BLaER1 treated with 17β-estradiol and CSF1 and Interleukin-3, amounts not matched to agents 10 nM and 100 nM (cell line): ENCODE data around the gene ASXL3.

ENCODE experiments used
- H3K27ac ChIP-seq, 11 experiments: shearing (Covaris generic); formaldehyde crosslinking; 2 replicates each; pipeline ENCODE4 v1.8.1; 2022
- H3K27me3 ChIP-seq, 11 experiments: shearing (Covaris generic); formaldehyde crosslinking; 2 replicates each; pipeline ENCODE4 v1.8.1; 2022
- H3K36me3 ChIP-seq, 11 experiments: shearing (Covaris generic); formaldehyde crosslinking; 2 replicates each; pipeline ENCODE4 v1.8.1; 2022
- H3K4me1 ChIP-seq, 10 experiments: shearing (Covaris generic); formaldehyde crosslinking; 2 replicates each; pipeline ENCODE4 v1.8.1; 2022
- H3K4me2 ChIP-seq, 11 experiments: shearing (Covaris generic); formaldehyde crosslinking; 2 replicates each; pipeline ENCODE4 v1.8.1; 2022
- H3K4me3 ChIP-seq, 10 experiments: shearing (Covaris generic); formaldehyde crosslinking; 2 replicates each; pipeline ENCODE4 v1.8.1; 2022
- H3K9ac ChIP-seq, 11 experiments: shearing (Covaris generic); formaldehyde crosslinking; 2 replicates each; pipeline ENCODE4 v1.8.1; 2022
- H3K9me3 ChIP-seq, 11 experiments: shearing (Covaris generic); formaldehyde crosslinking; replicated peaks in 1 of 11; 2 replicates each; pipeline ENCODE4 v1.8.1; 2022
- H4K20me1 ChIP-seq, 11 experiments: shearing (Covaris generic); formaldehyde crosslinking; 2 replicates each; pipeline ENCODE4 v1.8.1; 2022
- Cebpa-rat ChIP-seq, 11 experiments: shearing (Covaris generic); IDR thresholded peaks; 2 replicates each; pipeline ENCODE4 v1.8.1; 2022

The ASXL3 gene

GRCh38 chr18:33697498-33697897 lies 119.5 kb downstream of the ASXL3 start:
- H3K27ac ChIP-seq = no peak overlapping the region
- no peaks in the 10 kb centered on the region for H3K9me3 ChIP-seq
- H3K4me1 ChIP-seq = no peaks in the 10 kb centered on the region
- H3K9ac ChIP-seq = no peak overlapping the region
- H4K20me1 ChIP-seq = no peaks in the 10 kb centered on the region
- TF ChIP-seq Cebpa-rat (IDR thresholded peaks at IDR 0.05) = no peak
- H3K27me3 ChIP-seq = no peaks in the 10 kb centered on the region
- no peak overlapping the region for H3K4me3 ChIP-seq
- no peaks in the 10 kb centered on the region for H3K36me3 ChIP-seq
- no peak overlapping the region for H3K4me2 ChIP-seq

- TF ChIP-seq Cebpa-rat (IDR thresholded peaks at IDR 0.05) = no peak
- Histone ChIP-seq H3K36me3 (no peaks in the 10 kb centered on the region), H3K4me2 (no peak overlapping the region), H3K9ac (no peak overlapping the region), H3K4me1 (no peaks in the 10 kb centered on the region), H4K20me1 (no peaks in the 10 kb centered on the region), H3K4me3 (no peak overlapping the region), H3K27me3 (no peaks in the 10 kb centered on the region), H3K9me3 (no peaks in the 10 kb centered on the region), H3K27ac (no peak overlapping the region)
These were observed 121.4 kb downstream of the ASXL3 start for GRCh38 chr18:33699372-33699771.

DNA sequence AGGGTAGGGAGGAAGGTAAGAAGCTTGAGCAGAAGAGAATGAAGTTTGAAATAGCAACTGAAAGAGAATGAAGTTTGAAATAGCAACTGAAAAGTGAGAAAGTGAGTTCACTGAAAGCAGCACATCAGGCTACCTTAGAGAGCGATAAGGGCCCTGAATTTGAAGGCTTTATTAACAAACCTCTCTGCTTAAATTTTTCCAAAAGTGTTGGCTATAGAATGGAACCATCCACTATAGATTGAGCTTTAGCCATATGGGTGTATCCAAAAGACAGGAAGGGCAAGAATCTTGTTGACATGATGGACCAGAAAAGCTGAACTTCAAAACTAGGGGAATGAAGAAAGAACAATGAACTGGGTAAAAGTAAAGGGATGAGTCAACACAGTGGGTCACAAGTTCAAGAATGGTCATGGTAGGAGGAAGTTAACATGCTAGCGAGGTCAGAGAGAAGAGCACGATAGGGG lies 122.5 kb downstream of the ASXL3 start:
- no peak overlapping the region for H3K4me3 ChIP-seq
- no peak overlapping the region for H3K4me2 ChIP-seq
- H3K36me3 ChIP-seq = no peaks in the 10 kb centered on the region
- H4K20me1 ChIP-seq = no peaks in the 10 kb centered on the region
- no peaks in the 10 kb centered on the region for H3K9me3 ChIP-seq
- H3K27me3 ChIP-seq = no peaks in the 10 kb centered on the region
- no peak overlapping the region for H3K9ac ChIP-seq
- no peak for TF ChIP-seq Cebpa-rat (IDR thresholded peaks at IDR 0.05)
- H3K27ac ChIP-seq = no peak overlapping the region
- no peaks in the 10 kb centered on the region for H3K4me1 ChIP-seq

GRCh38 chr18:33702625-33703024 lies 124.6 kb downstream of the ASXL3 start:
- Histone ChIP-seq H3K36me3 (no peaks in the 10 kb centered on the region), H3K4me1 (no peaks in the 10 kb centered on the region), H3K27ac (no peak overlapping the region), H3K9ac (no peak overlapping the region), H3K4me2 (no peak overlapping the region), H3K9me3 (no peaks in the 10 kb centered on the region), H3K27me3 (no peaks in the 10 kb centered on the region), H3K4me3 (no peak overlapping the region), H4K20me1 (no peaks in the 10 kb centered on the region)
- TF ChIP-seq Cebpa-rat (IDR thresholded peaks at IDR 0.05) = no peak

GRCh38 chr18:33706391-33706790 lies 128.4 kb downstream of the ASXL3 start:
- no peak overlapping the region for H3K27ac ChIP-seq
- H4K20me1 ChIP-seq = no peaks in the 10 kb centered on the region

DNA sequence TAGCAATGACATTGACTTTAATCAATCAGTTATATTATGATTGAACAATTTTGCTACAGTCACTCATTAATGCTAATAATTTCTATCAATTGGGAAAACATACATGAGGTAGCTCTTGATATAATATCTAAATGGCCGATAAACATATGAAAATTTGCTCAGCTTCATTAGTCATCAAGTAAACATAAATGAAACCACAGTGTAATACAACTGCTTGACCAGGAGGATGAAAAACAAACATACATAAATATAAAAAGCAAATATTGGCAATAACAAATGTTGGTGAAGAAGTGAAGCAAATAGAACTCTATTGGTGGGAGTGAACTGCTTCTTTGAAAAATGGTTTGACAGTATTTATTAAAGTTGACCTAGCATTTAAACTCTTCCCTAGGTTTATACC lies 130.9 kb downstream of the ASXL3 start:
- no peaks in the 10 kb centered on the region for H4K20me1 ChIP-seq
- no peaks in the 10 kb centered on the region for H3K4me1 ChIP-seq
- H3K4me2 ChIP-seq = no peak overlapping the region
- no peak overlapping the region for H3K4me3 ChIP-seq
- H3K9me3 ChIP-seq = no peaks in the 10 kb centered on the region
- H3K36me3 ChIP-seq = no peaks in the 10 kb centered on the region
- H3K9ac ChIP-seq = no peak overlapping the region
- no peak for TF ChIP-seq Cebpa-rat (IDR thresholded peaks at IDR 0.05)
- H3K27me3 ChIP-seq = no peaks in the 10 kb centered on the region
- no peak overlapping the region for H3K27ac ChIP-seq

More at GRCh38 chr18:33706391-33706790, 128.4 kb downstream of the ASXL3 start:
- no peak overlapping the region for H3K4me2 ChIP-seq
- no peaks in the 10 kb centered on the region for H3K27me3 ChIP-seq
- no peaks in the 10 kb centered on the region for H3K36me3 ChIP-seq
- no peaks in the 10 kb centered on the region for H3K4me1 ChIP-seq
- no peaks in the 10 kb centered on the region for H3K9me3 ChIP-seq
- H3K9ac ChIP-seq = no peak overlapping the region
- no peak for TF ChIP-seq Cebpa-rat (IDR thresholded peaks at IDR 0.05)
- H3K4me3 ChIP-seq = no peak overlapping the region

DNA sequence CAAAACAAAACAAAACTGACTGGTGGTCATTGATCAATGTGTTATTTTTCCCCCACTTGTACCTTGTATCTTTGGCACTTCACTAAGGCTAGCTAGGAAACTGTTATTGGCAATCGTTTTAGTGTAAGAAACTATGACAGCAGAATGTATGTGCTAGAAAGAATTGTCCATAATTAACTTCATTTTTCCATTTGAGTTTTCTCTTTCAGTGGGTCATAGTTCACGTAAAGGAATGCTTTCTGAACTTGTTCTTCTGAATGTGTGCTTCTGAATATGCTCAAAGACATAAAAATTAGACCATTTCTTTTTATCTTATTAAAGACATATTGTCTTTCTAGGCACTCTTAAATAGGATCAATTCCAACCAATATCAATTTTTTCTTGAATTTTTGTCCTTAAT lies 132.2 kb downstream of the ASXL3 start:
- Histone ChIP-seq H3K9me3 (no peaks in the 10 kb centered on the region), H4K20me1 (no peaks in the 10 kb centered on the region), H3K27ac (no peak overlapping the region), H3K4me1 (no peaks in the 10 kb centered on the region), H3K4me2 (no peak overlapping the region), H3K9ac (no peak overlapping the region), H3K4me3 (no peak overlapping the region), H3K27me3 (no peaks in the 10 kb centered on the region), H3K36me3 (no peaks in the 10 kb centered on the region)
- no peak for TF ChIP-seq Cebpa-rat (IDR thresholded peaks at IDR 0.05)

GRCh38 chr18:33711514-33711913 lies 133.5 kb downstream of the ASXL3 start:
- Histone ChIP-seq H3K9ac (no peak overlapping the region), H3K27me3 (no peaks in the 10 kb centered on the region), H3K4me1 (peaks cover 0 to 7% (median 0%) of the 10 kb centered on the region in 10 experiments; a peak in 6 of 20 replicates), H3K4me2 (no peak overlapping the region), H4K20me1 (no peaks in the 10 kb centered on the region), H3K9me3 (no peaks in the 10 kb centered on the region), H3K27ac (no peak overlapping the region), H3K36me3 (no peaks in the 10 kb centered on the region), H3K4me3 (no peak overlapping the region)
- TF ChIP-seq Cebpa-rat (IDR thresholded peaks at IDR 0.05) = no peak

DNA sequence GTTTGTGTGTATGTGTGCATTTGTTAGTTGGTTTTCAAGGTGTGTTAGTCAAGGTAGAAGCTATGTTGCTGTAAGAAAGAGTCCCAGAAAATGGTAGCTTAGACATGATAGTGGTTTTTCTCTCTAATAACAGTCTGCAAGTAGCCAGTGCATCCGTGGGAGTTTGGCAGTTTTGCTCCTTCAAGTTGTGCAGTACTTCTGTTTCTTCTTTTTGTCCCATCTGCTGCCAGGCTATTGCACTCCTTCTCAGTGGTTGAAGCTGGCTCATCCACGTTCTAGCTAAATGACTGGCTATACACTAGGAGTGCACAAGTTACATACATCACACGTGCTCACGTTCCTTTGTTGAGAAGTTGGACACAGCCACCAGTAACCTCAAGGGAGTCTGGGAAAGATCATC lies 134.7 kb downstream of the ASXL3 start:
- TF ChIP-seq Cebpa-rat (IDR thresholded peaks at IDR 0.05) = no peak
- no peak overlapping the region for H3K4me3 ChIP-seq
- H3K9ac ChIP-seq = no peak overlapping the region
- peaks cover 0 to 8% (median 0%) of the 10 kb centered on the region in 10 experiments; a peak in 6 of 20 replicates for H3K4me1 ChIP-seq
- H3K4me2 ChIP-seq = no peak overlapping the region
- H3K27ac ChIP-seq = no peak overlapping the region
- no peaks in the 10 kb centered on the region for H4K20me1 ChIP-seq
- no peaks in the 10 kb centered on the region for H3K36me3 ChIP-seq
- H3K27me3 ChIP-seq = no peaks in the 10 kb centered on the region
- no peaks in the 10 kb centered on the region for H3K9me3 ChIP-seq

DNA sequence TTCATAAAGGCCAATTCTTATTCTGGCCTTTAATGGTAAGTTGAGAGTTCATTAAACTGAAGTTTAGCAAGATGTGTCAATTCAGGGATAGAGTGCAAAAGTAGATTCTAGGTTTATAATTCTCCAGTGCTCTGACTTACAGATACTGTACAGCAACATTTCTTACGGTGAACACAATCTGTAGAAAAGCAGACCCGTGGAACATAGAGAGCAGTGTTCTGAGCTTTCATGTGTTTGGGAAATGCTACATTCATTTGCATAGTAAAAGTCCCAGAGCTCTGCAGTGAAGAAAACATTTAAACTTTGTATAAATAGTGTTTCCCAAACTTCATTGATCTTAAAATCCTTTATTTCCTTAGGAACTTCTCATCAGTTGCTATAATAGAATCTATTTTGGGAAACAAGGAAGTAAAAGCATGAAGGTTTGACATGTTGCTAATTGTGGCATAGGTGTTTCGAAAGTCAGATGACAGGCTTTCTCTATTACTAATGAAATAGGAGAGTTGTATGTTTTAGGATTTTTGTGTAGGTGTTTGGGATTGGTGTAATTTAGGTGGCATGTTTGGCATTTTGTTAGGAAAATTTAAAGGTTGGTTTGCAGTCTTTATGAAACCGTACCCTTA lies 138.2 kb downstream of the ASXL3 start:
- H3K4me2 ChIP-seq = peak overlapping the region in 4 of 11 experiments; percentile 15 to 36 (median 28); a peak in 6 of 22 replicates
- no peak overlapping the region for H3K27ac ChIP-seq
- no peaks in the 10 kb centered on the region for H3K9me3 ChIP-seq

More for the DNA sequence above, 138.2 kb downstream of the ASXL3 start:
- no peak for TF ChIP-seq Cebpa-rat (IDR thresholded peaks at IDR 0.05)
- peaks cover 0 to 8% (median 0%) of the 10 kb centered on the region in 10 experiments; a peak in 7 of 20 replicates for H3K4me1 ChIP-seq
- no peak overlapping the region for H3K4me3 ChIP-seq
- H4K20me1 ChIP-seq = no peaks in the 10 kb centered on the region
- no peak overlapping the region for H3K9ac ChIP-seq
- no peaks in the 10 kb centered on the region for H3K27me3 ChIP-seq
- no peaks in the 10 kb centered on the region for H3K36me3 ChIP-seq
